ENCODE measurements around the gene MRPL42. TPM values are rescaled to one million over a fixed set of nuclear protein-coding genes. Genes with fewer than 3 reads are reported as not detected.

The MRPL42 gene
- total RNA-seq, 3 donors from 2014 or later (not counting 1 experiment from before 2014, with no cell fraction given) = 36.4 to 42.7 (median 37.1) TPM

DNA sequence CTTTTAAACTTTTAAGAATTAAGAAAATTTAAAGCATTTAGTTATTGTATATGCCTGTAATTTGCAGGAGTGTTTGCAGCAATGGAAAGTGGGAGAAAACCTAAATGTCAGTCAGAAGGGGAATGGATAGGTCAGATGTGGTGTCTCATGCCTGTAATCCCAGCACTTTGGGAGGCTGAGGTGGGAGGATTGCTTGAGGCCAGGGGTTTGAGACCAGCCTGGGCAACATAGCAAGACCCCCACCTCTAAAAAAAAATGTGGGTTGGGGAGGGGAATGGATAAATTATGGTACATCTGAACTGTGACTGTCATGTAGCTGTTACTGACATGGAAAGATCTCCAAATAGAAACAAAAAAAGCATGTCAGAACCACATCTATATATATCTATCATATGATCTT lies 2.1 kb downstream of the MRPL42 start:
- Mint-ChIP-seq H3K27ac (no peak overlapping the region), H3K9me3 (no peaks in the 10 kb centered on the region), H3K4me3 (no peak overlapping the region), H3K36me3 (no peaks in the 10 kb centered on the region), H3K4me1 (peaks cover 22 to 27% of the 10 kb centered on the region in 2 donors), H3K27me3 (ENCODE audit: low read depth in 2 of 2) (no peaks in the 10 kb centered on the region)
- intact Hi-C loops (cut with micrococcal nuclease) = no loop called here
- ATAC-seq = no peak
- Histone ChIP-seq H3K27me3 (ENCODE audit: control insufficient read depth, insufficient read depth, low read length) (no peaks in the 10 kb centered on the region), H3K9me3 (ENCODE audit: control insufficient read depth, insufficient read depth, low read length) (no peaks in the 10 kb centered on the region), H3K27ac (ENCODE audit: low read length) (no peak overlapping the region), H3K4me1 (ENCODE audit: control insufficient read depth, insufficient read depth, low read length) (peaks cover 8% of the 10 kb centered on the region), H3K4me3 (ENCODE audit: low read length) (no peak overlapping the region), H3K36me3 (ENCODE audit: control insufficient read depth, insufficient read depth, low read length) (peaks cover 17% of the 10 kb centered on the region)
- no peak for TF ChIP-seq CTCF (IDR thresholded peaks at IDR 0.05)
- DNase-seq = no peak

- no peak overlapping the region for H3K4me3 Mint-ChIP-seq
- peak overlapping the region in 1 of 2 donors; percentile 37 for H3K27ac Mint-ChIP-seq
- intact Hi-C loops (cut with micrococcal nuclease) = no loop called here
- no peaks in the 10 kb centered on the region for H3K9me3 ChIP-seq (ENCODE audit: control insufficient read depth, insufficient read depth, low read length)
- H3K36me3 Mint-ChIP-seq = no peaks in the 10 kb centered on the region
- no peak for ATAC-seq
- H3K4me1 Mint-ChIP-seq = peaks cover 0 to 5% of the 10 kb centered on the region in 2 donors
- no peaks in the 10 kb centered on the region for H3K27me3 ChIP-seq (ENCODE audit: control insufficient read depth, insufficient read depth, low read length)
- H3K27ac ChIP-seq (ENCODE audit: low read length) = no peak overlapping the region
- no peaks in the 10 kb centered on the region for H3K27me3 Mint-ChIP-seq (ENCODE audit: low read depth in 2 of 2)
- H3K4me1 ChIP-seq (ENCODE audit: control insufficient read depth, insufficient read depth, low read length) = no peaks in the 10 kb centered on the region
- no peak for DNase-seq
- no peak for TF ChIP-seq CTCF (IDR thresholded peaks at IDR 0.05)
- H3K36me3 ChIP-seq (ENCODE audit: control insufficient read depth, insufficient read depth, low read length) = peaks cover 42% of the 10 kb centered on the region
- H3K9me3 Mint-ChIP-seq = no peaks in the 10 kb centered on the region
- H3K4me3 ChIP-seq (ENCODE audit: low read length) = no peak overlapping the region
Measured at GRCh38 chr12:93476555-93476954, 9.2 kb downstream of the MRPL42 start.

DNA sequence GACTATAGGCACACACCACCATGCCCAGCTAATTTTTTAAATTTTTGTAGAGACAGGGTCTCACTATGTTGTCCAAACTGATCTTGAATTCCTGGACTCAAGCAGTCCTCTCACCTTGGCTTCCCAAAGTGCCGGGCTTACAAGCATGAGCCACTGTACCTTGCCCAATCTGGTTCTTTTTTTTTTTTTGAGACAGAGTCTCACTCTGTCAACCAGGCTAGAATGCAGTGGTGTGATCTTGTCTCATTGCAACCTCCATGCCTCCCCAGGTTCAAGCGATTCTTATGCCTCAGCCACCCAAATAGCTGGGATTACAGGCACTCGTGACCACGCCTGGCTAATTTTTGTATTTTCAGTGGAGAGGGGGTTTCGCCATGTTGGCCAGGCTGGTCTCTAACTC lies 15.4 kb downstream of the MRPL42 start:
- WGBS (ENCODE audit: insufficient coverage) = 94% methylated on average over 5 of the region's 5 CpGs
- Mint-ChIP-seq H3K9me3 (no peaks in the 10 kb centered on the region), H3K36me3 (no peaks in the 10 kb centered on the region), H3K27me3 (ENCODE audit: low read depth in 2 of 2) (no peaks in the 10 kb centered on the region), H3K4me1 (no peaks in the 10 kb centered on the region), H3K4me3 (no peak overlapping the region), H3K27ac (no peak overlapping the region)
- H3K9me3 ChIP-seq (ENCODE audit: control insufficient read depth, insufficient read depth, low read length) = no peaks in the 10 kb centered on the region
- no peaks in the 10 kb centered on the region for H3K4me1 ChIP-seq (ENCODE audit: control insufficient read depth, insufficient read depth, low read length)
- no peak for TF ChIP-seq CTCF (IDR thresholded peaks at IDR 0.05)
- no peak overlapping the region for H3K4me3 ChIP-seq (ENCODE audit: low read length)
- no peak for DNase-seq
- H3K36me3 ChIP-seq (ENCODE audit: control insufficient read depth, insufficient read depth, low read length) = peaks cover 59% of the 10 kb centered on the region
- no peaks in the 10 kb centered on the region for H3K27me3 ChIP-seq (ENCODE audit: control insufficient read depth, insufficient read depth, low read length)
- intact Hi-C loops (cut with micrococcal nuclease) = no loop called here
- H3K27ac ChIP-seq (ENCODE audit: low read length) = no peak overlapping the region
- no peak for ATAC-seq

DNA sequence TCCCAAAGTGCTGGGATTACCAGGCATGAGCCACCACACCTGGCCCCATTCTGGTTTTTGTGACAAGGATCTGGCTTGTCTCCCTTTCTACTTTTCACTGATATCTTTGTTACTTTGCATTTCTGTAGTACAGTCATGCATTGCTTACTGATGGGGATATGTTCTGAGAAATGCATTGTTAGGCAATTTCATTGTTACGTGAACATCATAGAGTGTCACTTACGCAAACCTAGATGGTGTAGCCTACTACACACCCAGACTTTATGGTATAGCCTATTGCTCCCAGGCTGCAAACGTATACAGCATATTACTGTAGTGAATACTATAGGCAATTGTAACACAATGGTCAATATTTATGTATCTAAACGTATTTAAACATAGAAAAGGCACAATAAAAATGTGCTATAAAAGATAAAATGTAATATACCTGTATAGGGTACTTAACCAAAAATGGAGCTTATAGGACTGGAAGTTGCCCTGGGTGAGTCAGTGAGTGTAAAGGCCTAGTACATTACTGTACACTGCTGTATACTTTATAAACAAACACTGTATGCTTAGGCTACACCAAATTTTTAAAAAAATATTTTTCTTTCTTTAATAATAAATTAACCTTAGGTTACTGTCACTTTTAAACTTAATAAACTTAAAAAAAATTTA lies 16.0 kb downstream of the MRPL42 start:
- WGBS (ENCODE audit: insufficient coverage) = 92% methylated on average over 2 of the region's 4 CpGs
- H3K36me3 ChIP-seq (ENCODE audit: control insufficient read depth, insufficient read depth, low read length) = peaks cover 59% of the 10 kb centered on the region
- no peak overlapping the region for H3K27ac Mint-ChIP-seq

More for the DNA sequence above, 16.0 kb downstream of the MRPL42 start:
- H3K9me3 ChIP-seq (ENCODE audit: control insufficient read depth, insufficient read depth, low read length) = no peaks in the 10 kb centered on the region
- no peak overlapping the region for H3K27ac ChIP-seq (ENCODE audit: low read length)
- H3K9me3 Mint-ChIP-seq = no peaks in the 10 kb centered on the region
- H3K4me3 ChIP-seq (ENCODE audit: low read length) = no peak overlapping the region
- no peak for TF ChIP-seq CTCF (IDR thresholded peaks at IDR 0.05)
- intact Hi-C loops (cut with micrococcal nuclease) = no loop called here
- DNase-seq = no peak
- H3K36me3 Mint-ChIP-seq = no peaks in the 10 kb centered on the region
- ATAC-seq = no peak
- H3K27me3 Mint-ChIP-seq (ENCODE audit: low read depth in 2 of 2) = no peaks in the 10 kb centered on the region
- no peaks in the 10 kb centered on the region for H3K4me1 ChIP-seq (ENCODE audit: control insufficient read depth, insufficient read depth, low read length)
- H3K4me3 Mint-ChIP-seq = no peak overlapping the region
- H3K27me3 ChIP-seq (ENCODE audit: control insufficient read depth, insufficient read depth, low read length) = no peaks in the 10 kb centered on the region
- H3K4me1 Mint-ChIP-seq = no peaks in the 10 kb centered on the region
